ENCODE results near the gene RANBP17.

- TF ChIP-seq CTCF (conservative IDR thresholded peaks at IDR 0.05; ENCODE audit: low read depth, low read length) (no peak), POLR2A (IDR thresholded peaks at IDR 0.05; ENCODE audit: low read depth, low read length) (no peak), CHD1 (IDR thresholded peaks at IDR 0.05; ENCODE audit: low read depth, low read length) (no peak), MAZ (IDR thresholded peaks at IDR 0.05; ENCODE audit: borderline replicate concordance, low read depth, low read length) (no peak)
Measured at GRCh38 chr5:170941788-170942187, 80.0 kb downstream of the RANBP17 start.

All from IMR-90 (cell line).